Hepatocyte (in vitro differentiated cells): ENCODE data around the gene CDK18. TPM values are rescaled to one million over a fixed set of nuclear protein-coding genes. Genes with fewer than 3 reads are reported as not detected.
A peak's percentile ranks its signal among the peaks of the same experiment; 100 is the strongest.

ENCODE experiments used
- DNase-seq: peaks from one replicate; pipeline ENCODE4 v3.0.0-alpha.2; 2016; ENCODE audit warnings: low spot score
- H2AFZ ChIP-seq: fragments of 200-600 bp; sonication (generic); 2 replicates; pipeline ENCODE4 v1.6.0; 2016; ENCODE audit warnings: antibody characterized with exemption, mild to moderate bottlenecking
- H3K27ac ChIP-seq: fragments of 200-600 bp; sonication (generic); 2 replicates; pipeline ENCODE4 v1.5.1; 2016; ENCODE audit warnings: mild to moderate bottlenecking
- H3K27me3 ChIP-seq: fragments of 200-600 bp; sonication (generic); 2 replicates; pipeline ENCODE4 v1.6.1; 2016
- H3K36me3 ChIP-seq: fragments of 200-600 bp; sonication (generic); replicated peaks from 2 replicates; pipeline ENCODE4 v1.5.1; 2016; ENCODE audit warnings: low read depth; ENCODE audit not compliant: insufficient read depth
- H3K4me1 ChIP-seq: fragments of 200-600 bp; sonication (generic); 2 replicates; pipeline ENCODE4 v1.5.1; 2016; ENCODE audit warnings: mild to moderate bottlenecking, moderate library complexity; ENCODE audit not compliant: insufficient read depth
- H3K4me2 ChIP-seq: fragments of 200-600 bp; sonication (generic); 2 replicates; pipeline ENCODE4 v1.6.0; 2016
- H3K4me3 ChIP-seq: fragments of 200-600 bp; sonication (generic); 2 replicates; pipeline ENCODE4 v1.5.1; 2016; ENCODE audit warnings: mild to moderate bottlenecking
- H3K79me2 ChIP-seq: fragments of 200-600 bp; sonication (generic); 2 replicates; pipeline ENCODE4 v1.6.0; 2017; ENCODE audit warnings: mild to moderate bottlenecking
- H3K9me2 ChIP-seq: fragments of 200-600 bp; sonication (generic); replicated peaks from 2 replicates; pipeline ENCODE4 v1.6.0; 2017; ENCODE audit warnings: mild to moderate bottlenecking; ENCODE audit not compliant: insufficient read depth
- H3K9me3 ChIP-seq: fragments of 200-600 bp; sonication (generic); 2 replicates; pipeline ENCODE4 v1.5.1; 2016; ENCODE audit warnings: low read depth, mild to moderate bottlenecking
- H4K20me1 ChIP-seq: fragments of 200-600 bp; sonication (generic); 2 replicates; pipeline ENCODE4 v1.6.0; 2016; ENCODE audit warnings: mild to moderate bottlenecking; ENCODE audit not compliant: insufficient read depth, poor library complexity, severe bottlenecking
- EZH2 ChIP-seq: fragments of 200-600 bp; sonication (generic); IDR thresholded peaks from 2 replicates; pipeline ENCODE4 v1.6.1; 2016; ENCODE audit warnings: antibody characterized with exemption, mild to moderate bottlenecking, borderline replicate concordance
- EZH2phosphoT487 ChIP-seq: fragments of 200-600 bp; sonication (generic); IDR thresholded peaks from one replicate; pipeline ENCODE4 v1.6.1; 2018; ENCODE audit warnings: antibody characterized with exemption, mild to moderate bottlenecking, low read depth, moderate library complexity; ENCODE audit not compliant: unreplicated experiment, severe bottlenecking
- WGBS: methylation state at CpG from one replicate; pipeline ENCODE4 v1.1.6; 2016; ENCODE audit warnings: low lambda C conversion rate; ENCODE audit errors: missing lambda C conversion rate; 5-methylcytosine and 5-hydroxymethylcytosine counted together
- polyA plus RNA-seq: library from polyadenylated mRNA; unstranded; fragments of >200 nt; fragmentation: Nextera tagmentation; extraction: Ambion mirVana; gene quantifications from 2 replicates; pipeline ENCODE4 v1.2.1, GENCODE V29; 2016
- total RNA-seq: library from RNA; depleted of rRNA; stranded (reverse); fragments of >200 nt; gene quantifications from 2 replicates; pipeline ENCODE4 v1.2.3, GENCODE V29; 2014
- TF ChIP-seq, protein P1 (sequence below): fragments of 200-600 bp; sonication (generic); IDR thresholded peaks from 2 replicates; pipeline ENCODE4 v1.5.1; 2016; ENCODE audit warnings: antibody characterized with exemption, mild to moderate bottlenecking; ENCODE audit not compliant: poor library complexity

Gene CDK18
- total and polyA plus RNA-seq, 2 experiments from 2014 or later, result 8.0 to 16.7 TPM

DNA sequence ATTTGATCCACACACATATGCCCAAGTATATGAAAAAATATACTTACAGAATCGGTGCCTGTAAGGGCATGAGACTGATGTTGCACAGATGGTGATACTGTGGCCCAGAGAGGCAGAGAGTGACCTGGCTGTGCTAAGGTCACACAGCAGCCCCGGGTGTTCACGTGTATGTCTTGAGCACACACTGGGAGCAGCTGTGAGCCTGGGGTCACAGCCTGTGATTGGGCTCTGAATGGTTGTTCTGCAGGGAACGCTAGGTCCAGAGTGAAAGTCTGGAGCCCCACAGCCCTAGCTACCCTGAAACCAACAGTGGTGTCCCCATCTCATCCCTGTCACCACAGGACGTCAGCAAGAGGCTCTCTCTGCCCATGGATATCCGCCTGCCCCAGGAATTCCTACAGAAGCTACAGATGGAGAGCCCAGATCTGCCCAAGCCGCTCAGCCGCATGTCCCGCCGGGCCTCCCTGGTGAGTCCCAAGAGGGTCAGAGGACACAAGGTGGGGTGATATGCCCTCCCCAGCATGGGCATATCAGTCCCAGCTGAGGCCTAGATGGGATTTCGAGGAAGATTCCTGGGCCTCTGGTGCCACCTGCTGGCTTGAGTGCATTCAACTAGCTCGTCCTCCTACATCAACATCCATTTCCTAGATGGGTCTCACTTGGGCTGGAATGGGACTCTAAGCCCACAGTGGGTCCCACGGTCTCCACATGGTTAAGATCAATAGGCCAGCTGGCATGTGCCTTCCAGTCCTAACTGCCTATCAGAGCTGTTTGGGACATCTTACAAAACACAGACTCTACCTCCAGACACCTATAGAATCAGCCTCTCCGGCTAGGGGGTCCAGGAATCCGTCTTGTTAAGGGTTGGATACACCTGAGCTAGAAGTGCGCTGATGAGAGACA is 19.7 kb downstream of the CDK18 start:
- H3K36me3 ChIP-seq, result no peaks in the 10 kb centered on the region
- H3K79me2 ChIP-seq, result no peaks in the 10 kb centered on the region
- no peaks in the 10 kb centered on the region for H3K9me2 ChIP-seq
- no peak overlapping the region for H2AFZ ChIP-seq
- 58% methylated on average over 16 of the region's 16 CpGs for WGBS
- no peak for TF ChIP-seq EZH2
- TF ChIP-seq EZH2phosphoT487, result no peak
- TF ChIP-seq, protein P1, sequence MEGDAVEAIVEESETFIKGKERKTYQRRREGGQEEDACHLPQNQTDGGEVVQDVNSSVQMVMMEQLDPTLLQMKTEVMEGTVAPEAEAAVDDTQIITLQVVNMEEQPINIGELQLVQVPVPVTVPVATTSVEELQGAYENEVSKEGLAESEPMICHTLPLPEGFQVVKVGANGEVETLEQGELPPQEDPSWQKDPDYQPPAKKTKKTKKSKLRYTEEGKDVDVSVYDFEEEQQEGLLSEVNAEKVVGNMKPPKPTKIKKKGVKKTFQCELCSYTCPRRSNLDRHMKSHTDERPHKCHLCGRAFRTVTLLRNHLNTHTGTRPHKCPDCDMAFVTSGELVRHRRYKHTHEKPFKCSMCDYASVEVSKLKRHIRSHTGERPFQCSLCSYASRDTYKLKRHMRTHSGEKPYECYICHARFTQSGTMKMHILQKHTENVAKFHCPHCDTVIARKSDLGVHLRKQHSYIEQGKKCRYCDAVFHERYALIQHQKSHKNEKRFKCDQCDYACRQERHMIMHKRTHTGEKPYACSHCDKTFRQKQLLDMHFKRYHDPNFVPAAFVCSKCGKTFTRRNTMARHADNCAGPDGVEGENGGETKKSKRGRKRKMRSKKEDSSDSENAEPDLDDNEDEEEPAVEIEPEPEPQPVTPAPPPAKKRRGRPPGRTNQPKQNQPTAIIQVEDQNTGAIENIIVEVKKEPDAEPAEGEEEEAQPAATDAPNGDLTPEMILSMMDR, result peak; percentile 79
- no peak overlapping the region for H3K4me3 ChIP-seq
- no peak overlapping the region for H3K4me2 ChIP-seq
- no peak overlapping the region for H3K27ac ChIP-seq
- peak; percentile 80 for DNase-seq
- no peaks in the 10 kb centered on the region for H3K9me3 ChIP-seq
- H3K4me1 ChIP-seq, result peaks cover 5% of the 10 kb centered on the region
- H3K27me3 ChIP-seq, result no peaks in the 10 kb centered on the region
- no peaks in the 10 kb centered on the region for H4K20me1 ChIP-seq

DNA sequence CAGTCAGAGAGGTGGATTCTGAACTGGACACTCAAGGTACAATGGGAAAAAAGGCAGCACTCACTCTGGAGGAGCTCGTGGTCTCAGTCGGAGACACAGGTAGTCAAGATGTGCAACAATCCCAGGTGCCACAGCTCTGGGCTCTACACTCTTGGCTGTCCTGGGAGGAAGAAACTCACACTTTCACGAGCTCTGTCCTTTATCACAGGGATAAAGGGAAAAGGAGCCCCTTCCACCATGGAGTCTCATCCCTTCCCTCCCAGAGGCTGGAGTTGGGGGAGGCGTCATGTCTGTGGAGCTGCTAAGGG is 20.3 kb downstream of the CDK18 start:
- H3K4me1 ChIP-seq, result no peaks in the 10 kb centered on the region
- H3K27ac ChIP-seq, result no peak overlapping the region
- no peaks in the 10 kb centered on the region for H3K9me3 ChIP-seq
- WGBS, result 86% methylated on average over 4 of the region's 4 CpGs
- H3K9me2 ChIP-seq, result no peaks in the 10 kb centered on the region
- no peaks in the 10 kb centered on the region for H3K79me2 ChIP-seq
- H4K20me1 ChIP-seq, result no peaks in the 10 kb centered on the region
- TF ChIP-seq EZH2, result no peak
- no peak for TF ChIP-seq EZH2phosphoT487
- TF ChIP-seq, protein P1, result no peak
- H3K4me2 ChIP-seq, result no peak overlapping the region
- no peak overlapping the region for H2AFZ ChIP-seq
- no peak for DNase-seq
- H3K36me3 ChIP-seq, result no peaks in the 10 kb centered on the region
- H3K4me3 ChIP-seq, result no peak overlapping the region
- no peaks in the 10 kb centered on the region for H3K27me3 ChIP-seq

GRCh38 chr1:205525495-205526285 is 21.2 kb downstream of the CDK18 start:
- no peak overlapping the region for H3K4me2 ChIP-seq
- H3K9me3 ChIP-seq, result no peaks in the 10 kb centered on the region
- H2AFZ ChIP-seq, result no peak overlapping the region
- H3K9me2 ChIP-seq, result no peaks in the 10 kb centered on the region
- no peak overlapping the region for H3K27ac ChIP-seq
- TF ChIP-seq EZH2 (no peak), EZH2phosphoT487 (no peak)
- TF ChIP-seq, protein P1, result no peak
- H3K79me2 ChIP-seq, result no peaks in the 10 kb centered on the region
- no peaks in the 10 kb centered on the region for H3K36me3 ChIP-seq
- no peaks in the 10 kb centered on the region for H4K20me1 ChIP-seq
- no peaks in the 10 kb centered on the region for H3K27me3 ChIP-seq
- no peak overlapping the region for H3K4me3 ChIP-seq
- 92% methylated on average over 18 of the region's 18 CpGs for WGBS
- H3K4me1 ChIP-seq, result no peaks in the 10 kb centered on the region
- DNase-seq, result no peak
